GM19351 (cell line): ENCODE measurements around the gene RABEP1.

Source experiments
- ATAC-seq: cut with Tn5 transposase; IDR thresholded peaks from one replicate; pipeline ENCODE4 v1.9.1; 2021; ENCODE audit warnings: mild to moderate bottlenecking, moderate library complexity; ENCODE audit not compliant: unreplicated experiment

The RABEP1 gene

DNA sequence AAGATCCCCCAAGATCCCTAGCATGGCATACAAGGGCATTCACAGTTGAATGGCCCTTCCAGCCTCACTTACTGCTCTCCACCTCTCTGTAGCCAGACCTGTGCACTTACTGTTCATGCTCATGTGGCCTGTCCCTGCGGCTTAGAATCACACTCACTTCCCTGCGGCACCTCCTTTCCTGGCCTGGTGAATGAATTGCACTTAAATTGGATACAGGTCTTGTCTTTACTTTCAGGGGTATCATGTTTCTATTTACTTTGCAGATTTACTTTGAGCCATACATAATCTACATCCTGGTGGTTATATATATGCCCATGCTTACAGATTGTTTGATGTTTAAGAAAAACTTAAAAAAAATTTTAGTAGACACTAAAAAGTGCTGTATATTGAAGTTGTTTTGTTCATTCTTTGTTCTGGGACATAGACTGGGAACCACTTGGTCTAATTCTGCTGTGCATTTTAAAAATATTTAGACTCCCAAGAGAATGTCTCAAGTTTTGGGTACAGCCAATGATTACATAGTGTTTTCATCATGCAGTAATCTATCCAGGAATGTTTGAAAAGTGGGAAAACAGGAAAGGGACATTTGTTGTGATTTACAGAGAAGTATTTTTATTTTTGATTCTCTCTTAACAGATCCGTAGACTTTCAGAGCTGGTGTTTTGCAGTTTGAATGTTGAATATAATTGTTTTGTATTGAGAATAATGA lies 73.5 kb downstream of the RABEP1 start:
- no peak for ATAC-seq

DNA sequence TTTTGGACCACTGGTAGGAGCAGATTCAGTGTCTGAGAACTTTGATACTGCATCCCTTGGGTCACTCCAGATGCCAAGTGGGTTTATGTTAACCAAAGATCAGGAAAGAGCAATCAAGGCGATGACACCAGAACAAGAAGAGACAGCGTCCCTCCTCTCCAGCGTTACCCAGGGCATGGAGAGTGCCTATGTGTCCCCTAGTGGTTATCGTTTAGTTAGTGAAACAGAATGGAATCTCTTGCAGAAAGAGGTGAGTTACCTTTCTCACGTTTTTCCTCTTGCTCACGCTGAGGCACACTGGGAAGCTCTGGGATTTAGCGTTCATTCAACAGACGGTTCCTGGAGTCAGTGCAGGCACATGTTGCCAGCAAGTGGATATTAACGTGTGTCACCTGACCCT lies 79.3 kb downstream of the RABEP1 start:
- ATAC-seq, result no peak

DNA sequence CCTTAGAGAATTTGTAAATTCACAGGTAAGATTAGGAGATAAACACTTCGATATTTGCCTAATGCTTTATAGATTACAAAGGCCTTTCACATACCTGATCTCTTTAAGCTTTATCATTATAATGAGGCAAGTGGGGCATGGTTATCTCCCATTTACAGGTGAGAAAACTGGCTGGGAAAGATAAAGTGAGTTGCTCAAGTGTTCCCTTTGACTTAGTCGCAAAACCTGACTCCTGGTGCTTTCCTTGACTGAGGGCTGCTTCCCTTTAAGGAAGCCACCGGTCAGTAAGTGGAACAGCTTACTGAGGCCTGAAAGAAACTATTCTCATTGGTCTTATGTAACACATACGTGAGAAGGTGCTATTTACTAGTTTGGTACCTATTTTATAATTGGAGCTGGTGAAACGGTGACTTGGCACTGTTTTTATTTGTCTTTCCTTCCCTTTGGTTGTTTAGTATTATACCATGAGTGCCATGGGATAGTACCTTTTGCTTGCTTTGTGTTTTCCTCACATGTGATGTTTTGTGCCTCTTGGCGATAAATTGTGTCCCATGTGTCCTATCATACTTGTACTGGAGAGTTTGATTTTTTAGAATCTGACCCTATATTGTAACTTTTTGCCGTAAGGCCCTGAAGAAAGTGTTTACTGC lies 80.2 kb downstream of the RABEP1 start:
- no peak for ATAC-seq

DNA sequence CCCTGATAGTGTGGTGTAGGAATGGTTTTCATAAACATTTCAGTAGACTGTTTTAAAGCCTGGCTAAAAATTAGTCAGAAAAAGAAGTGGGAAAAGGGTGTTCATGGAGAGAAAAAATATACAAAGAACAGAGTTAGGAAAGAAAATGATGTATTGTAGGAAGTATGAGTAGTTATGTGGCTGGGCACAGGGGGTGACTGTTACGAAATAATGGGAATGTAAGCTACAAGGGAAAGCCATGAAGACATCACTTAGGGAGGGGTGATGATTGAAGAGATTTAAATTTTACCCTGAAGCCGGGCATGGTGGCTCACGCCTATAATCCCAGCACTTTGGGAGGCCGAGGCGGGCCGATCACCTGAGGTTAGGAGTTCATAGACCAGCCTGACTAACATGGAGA lies 82.1 kb downstream of the RABEP1 start:
- no peak for ATAC-seq

DNA sequence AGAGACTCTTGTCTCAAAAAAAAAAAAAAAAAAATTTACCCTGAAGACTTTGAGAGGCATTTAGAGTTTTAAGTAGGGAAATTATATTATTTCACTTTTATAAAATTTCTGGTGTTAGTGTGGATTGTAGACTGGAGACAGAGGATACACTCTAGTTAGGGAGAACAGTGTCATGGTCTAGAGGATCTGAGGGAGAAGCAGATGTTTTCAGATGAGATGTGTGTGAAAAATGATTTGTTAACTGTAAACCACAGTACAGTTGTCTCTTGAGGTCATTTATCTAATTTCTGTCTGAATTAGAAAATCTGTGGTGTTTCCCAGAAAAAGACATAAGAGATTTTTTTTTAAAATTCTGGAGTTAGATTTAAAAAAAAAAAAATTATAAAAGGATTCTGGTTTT lies 82.6 kb downstream of the RABEP1 start:
- ATAC-seq, result no peak

DNA sequence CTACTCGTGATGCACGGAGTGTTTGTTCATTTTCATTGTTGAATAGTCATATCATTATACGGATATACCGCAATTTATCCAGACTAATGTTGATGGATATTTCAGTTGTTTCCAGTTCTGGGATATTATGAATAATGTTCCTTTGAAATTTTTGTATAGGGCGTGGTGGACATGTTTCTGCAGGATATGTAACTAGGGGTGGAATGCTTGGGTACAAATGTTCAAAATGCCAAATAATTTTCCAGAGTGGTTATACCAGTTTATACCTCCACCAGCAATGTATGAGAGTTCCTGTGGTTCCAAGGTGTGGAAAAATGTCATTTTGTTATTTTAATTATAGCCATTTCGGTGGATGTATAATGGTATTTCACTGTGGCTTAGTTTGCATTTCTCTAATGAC lies 83.7 kb downstream of the RABEP1 start:
- no peak for ATAC-seq

DNA sequence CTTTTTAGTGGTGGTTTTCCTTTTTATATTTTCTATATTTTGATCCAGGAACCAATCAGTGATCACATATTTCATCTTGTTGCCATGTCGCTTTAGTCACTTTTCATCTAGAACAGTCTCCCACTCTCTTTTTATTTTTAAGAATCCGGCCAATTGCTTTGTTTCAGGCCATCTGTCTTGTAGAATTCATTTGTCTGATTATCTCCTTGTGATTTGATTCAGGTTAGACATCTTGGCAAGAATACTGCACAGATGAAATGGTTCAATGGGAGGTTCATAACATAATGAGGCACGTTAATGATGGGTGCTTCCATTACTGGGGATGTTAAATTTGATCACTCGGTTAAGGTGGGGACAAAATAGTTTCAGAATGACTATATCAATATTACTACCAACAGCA lies 88.3 kb downstream of the RABEP1 start:
- no peak for ATAC-seq

DNA sequence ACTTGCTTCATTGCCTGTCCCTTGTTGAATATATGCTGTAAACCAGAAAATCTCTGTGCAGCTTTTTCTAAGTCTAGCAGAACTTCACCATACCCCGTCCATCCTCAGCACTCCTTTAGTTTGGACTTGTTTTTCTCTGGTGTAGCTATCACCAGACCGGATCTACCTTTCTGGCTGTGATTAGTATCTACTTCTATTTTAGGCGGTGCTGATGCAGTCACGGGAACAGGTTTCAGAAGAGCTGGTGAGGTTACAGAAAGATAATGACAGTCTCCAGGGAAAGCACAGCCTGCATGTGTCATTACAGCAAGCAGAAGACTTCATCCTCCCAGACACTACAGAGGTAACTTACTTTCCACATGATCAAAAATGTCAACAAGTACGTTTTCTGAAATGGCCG lies 91.0 kb downstream of the RABEP1 start:
- ATAC-seq, result peak; percentile 81

DNA sequence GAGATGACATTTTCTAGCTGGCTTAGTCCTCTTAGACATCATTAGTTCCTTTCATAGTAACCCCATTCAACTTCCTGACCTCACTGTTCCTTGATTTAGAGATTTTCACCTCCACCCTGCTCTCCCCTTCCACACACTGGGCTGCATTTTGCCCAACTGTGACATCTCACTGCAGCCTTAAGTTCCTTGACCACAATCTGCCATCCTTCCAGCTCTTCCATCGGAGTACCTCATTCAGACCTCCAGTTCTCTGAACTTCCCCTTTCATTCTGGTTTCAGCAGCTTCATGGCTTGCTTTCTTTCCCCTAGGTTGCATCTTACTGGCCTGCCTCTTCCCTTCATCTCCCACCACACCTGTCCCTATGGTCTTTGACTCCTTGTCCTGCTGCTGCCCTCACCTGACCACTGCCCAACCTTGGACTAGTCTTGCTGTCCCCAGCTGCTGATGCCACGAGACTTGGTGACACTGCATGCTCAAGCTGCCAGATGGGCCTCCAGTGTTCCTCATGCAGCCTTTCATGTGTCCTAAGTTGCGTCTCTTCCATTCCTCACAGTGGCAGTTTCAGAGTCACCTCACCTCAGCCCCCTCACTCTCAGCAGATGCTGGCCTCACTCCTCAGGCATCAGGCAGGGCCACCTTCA lies 96.6 kb downstream of the RABEP1 start:
- ATAC-seq, result no peak

DNA sequence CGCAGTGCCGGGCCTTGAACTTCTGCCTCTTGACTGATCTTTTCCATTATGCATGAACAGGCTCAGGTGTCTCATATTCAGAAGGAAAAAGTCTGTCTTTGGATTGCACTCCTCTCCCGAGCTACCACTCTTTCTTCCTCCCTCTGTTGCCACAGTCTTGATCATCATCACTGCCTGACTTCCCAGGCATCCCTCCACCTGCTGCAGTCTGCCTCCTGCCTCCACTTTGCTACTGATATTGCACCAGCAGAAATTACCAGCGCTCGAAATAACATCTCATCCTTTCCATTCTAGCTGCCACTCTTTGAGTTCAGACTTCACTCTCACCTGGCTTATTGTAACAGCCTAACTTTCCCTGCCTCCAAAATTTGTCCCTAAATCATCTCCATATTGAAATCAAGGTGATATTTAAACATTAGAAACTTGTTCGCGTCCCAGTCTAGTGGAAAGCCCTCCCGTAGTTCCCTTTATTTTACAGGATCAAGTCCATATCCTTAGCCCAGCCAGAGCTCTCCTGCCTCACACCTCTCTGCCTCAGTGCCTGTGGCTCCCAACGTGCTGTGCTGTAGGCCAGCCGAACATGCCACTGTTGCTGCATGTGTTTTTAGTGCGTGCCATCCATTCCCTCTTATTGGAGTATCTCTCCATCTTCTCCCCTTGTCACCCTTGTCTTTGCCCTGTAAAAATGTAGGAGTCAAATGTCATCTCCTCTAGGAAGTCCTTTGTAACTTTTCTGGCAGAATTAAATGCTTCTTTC lies 97.4 kb downstream of the RABEP1 start:
- no peak for ATAC-seq

DNA sequence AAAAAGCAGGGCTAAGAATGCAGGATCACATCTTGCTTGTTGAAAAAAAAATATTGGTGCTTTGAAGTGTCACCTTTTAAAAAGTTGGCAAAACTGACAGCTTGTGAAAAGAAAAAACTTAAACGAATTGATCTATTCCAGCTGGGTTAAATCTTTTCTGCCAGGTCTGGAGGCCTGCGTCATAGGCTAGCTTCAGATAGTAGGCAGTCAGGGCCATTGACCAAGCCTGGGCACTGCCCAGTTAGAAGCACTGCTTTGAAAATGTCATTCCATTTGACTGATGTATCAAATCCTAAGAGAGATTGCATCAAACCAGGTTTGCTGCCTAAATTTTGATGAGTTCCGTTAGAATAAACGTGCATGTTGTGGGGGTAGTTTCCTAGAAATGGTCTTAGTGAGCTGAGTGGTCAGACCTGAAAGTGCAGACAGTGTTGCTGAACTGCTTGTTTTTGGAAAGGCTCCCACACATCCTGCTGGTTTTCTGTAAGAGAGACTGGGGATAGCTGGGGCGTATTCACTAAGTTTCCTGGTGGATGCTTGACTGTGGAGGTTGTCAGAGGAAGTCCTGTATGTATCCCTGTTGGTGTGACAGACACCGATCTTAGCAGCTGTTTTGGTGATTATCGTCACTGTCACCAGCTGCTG lies 98.5 kb downstream of the RABEP1 start:
- no peak for ATAC-seq

DNA sequence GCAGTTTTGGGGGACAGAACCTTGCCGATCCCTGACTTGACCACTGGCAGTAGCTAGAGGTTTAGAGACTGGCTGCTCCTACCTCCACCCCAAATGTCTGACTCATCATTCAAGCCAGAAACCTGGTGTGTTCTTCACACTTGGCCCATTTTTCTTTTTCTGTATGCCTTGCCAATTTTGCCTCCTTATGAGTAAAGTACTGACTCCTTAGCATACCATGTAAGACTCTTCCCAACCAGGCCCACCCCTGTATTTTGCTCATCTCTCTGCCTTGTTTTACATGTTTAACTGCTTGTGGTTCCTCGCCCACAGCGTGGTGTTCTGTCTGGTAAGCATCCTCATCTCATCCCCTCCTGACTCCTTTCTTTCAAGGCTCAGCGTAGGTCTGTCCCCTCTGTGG lies 99.5 kb downstream of the RABEP1 start:
- no peak for ATAC-seq

DNA sequence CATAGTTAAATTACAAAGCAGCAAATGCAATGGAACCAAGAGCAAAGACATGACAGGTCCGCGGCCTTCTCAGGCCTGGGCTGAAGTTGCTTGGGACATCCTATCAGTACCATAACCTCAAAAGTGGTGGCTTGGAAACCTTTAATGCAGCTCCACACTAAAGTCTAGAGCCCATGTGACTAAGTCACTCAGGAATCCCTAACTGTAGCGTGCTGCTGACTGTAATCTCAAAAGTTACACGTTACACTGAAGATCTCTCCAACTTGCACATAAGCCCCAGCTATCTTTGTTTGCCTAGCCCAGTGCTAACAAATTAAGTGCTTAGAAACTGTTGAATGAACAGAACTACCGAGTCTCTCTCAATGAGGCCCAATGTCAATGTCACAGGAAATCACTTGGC lies 109.6 kb downstream of the RABEP1 start:
- no peak for ATAC-seq

DNA sequence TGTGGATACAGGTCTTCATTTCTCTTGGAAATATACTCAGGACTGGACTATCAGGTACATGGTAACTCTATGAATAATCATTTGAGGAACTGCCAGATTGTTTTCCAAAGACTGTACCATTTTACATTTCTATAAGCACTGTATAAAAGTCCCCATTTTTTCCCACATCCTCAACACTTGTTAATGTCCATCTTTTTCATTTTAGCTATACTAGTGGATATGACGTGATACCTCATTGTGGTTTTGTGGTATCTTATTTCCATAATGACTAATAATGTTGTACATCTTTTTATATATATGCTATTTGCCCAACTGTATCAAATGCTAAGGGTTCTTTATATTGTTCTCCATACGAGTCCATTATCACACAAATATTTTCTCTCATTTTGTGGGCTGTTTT lies 114.5 kb downstream of the RABEP1 start:
- no peak for ATAC-seq

DNA sequence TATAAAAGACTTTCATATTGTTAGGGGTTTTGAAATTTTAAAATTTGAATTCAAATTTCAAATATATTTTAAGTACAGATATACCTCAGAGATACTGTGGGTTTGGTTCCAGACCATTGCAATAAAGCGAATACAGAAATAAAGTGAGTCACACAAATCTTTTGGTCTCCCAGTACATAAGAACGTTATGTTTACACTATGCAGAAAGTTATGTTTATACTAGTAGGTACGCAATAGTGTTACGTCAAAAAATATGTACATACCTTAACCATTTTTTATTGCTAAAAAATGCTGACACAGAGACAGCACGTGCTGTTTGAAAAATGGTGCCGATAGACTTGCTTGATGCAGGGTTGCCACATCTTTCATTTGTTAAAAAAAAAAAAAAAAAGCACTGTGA lies 117.7 kb downstream of the RABEP1 start:
- ATAC-seq, result no peak

DNA sequence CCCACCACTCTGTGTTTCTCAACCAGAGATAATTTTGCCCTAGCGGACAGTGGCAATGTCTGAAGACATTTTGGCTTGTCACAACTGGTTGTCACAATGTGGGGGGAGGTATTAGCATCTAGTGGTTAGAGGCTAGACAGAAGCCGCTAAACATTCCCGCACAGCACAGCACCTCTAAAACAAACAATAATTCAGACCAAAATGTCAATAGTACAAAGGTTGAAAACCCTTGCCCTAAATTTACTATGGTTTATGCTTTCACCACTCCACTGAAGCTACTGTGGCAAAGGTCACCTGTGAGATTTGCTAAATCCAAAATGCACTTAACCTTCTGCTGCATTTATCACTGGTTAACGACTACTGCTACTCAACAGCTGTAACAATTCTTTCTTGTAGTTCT lies 123.3 kb downstream of the RABEP1 start:
- ATAC-seq, result no peak

DNA sequence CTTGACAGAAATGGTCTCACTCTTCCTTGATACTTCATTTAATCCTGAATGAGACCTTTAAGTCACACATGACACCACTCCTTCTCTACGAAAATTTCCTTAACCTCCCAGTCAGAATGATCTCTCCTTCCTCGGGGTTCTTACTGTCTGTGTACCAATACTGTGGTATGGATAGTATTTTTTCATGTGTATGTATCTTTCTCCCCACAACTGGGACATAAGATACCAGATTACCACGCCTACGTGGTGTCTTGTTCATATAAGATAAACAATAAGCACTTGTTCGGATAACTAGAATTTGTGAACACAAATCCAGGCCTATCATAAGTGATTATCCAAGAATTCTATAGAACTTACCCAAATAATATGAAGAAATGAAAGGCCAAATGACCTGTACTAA lies 126.1 kb downstream of the RABEP1 start:
- no peak for ATAC-seq

DNA sequence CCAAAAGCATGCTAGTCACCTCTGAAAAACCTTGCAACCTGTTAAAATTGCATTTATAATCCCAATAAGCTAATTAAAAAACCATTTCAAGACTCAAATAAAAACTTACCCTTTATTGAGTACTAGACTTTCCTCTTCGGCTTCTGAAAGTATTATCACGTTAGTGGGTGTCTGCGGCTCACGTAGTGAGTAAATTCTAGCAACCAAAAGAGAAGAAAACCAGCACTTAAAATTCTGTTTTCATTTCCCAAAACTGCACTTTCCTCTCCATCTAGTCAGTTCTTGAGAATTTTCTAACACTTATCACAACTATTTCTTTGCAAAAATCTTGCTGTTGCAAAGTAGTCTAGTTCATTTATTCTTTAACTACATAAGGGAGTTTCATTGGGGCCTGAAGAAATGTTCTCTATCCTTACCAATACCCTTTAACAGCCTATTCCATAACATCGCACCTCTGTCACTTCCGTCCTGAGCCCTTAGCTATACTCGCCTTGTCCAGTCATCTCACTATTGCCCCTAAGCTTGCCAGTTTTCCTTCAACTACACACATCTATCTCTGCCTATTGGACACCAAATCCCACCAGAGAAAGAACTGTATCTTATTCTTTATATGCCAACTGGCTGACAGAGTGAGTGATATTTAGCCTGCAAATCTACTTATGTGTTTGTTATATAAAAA lies 128.6 kb downstream of the RABEP1 start:
- no peak for ATAC-seq

DNA sequence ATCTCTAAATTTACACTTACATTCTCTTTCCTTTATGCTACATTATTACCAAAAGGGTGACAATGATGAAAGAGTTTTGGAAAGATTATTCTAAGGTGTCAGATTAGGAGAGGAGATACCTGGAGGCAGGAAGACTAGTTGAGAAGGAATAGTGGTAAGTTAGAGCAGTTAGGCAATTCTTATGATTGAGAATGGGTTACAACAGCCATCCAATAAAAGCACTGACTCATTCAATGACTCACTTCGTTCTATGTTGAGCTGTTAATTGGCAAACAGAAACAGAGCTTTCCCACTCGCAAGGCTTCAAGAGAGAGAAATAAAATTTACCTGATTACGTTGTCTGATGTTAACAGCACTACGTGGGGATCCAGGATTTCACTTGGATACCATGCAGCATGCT lies 131.6 kb downstream of the RABEP1 start:
- ATAC-seq, result no peak

DNA sequence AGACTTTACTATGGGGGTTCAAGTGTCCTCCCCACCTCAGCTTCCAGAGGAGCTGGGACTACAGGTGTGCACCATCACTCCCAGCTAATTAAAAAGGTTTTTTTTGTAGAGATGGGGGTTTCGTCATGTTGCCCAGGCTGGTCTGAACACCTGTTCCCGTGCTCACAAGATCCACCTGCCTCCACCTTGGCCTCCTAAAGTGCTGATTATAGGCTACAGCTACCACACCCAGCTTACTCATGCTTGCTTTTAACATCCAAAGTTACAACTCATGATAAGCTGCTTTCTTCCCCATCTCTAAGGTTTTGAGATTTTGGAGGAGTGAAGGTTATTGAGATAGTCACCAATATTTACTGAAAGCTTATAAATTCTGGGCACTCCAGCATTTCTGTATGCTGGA lies 134.8 kb downstream of the RABEP1 start:
- no peak for ATAC-seq
